Hippocampal formation (tissue), 2 donors: ENCODE measurements around the gene PATJ.
"Not testable (repeated sequence)": the region's sequence is repeated elsewhere in the genome, so short reads cannot be mapped to it uniquely, and the experiment has no call there.

Source experiments
- DNase-seq, 2 donors: peaks; one replicate each; lab custom pipeline; 2025; lab: John Stamatoyannopoulos, UW

Gene PATJ

GRCh38 chr1:62209931-62210595 lies 467.8 kb downstream of the PATJ start:
- DNase-seq, result no peak

GRCh38 chr1:62210960-62211359 lies 468.7 kb downstream of the PATJ start:
- no peak for DNase-seq

GRCh38 chr1:62212411-62212810 lies 470.1 kb downstream of the PATJ start:
- DNase-seq, result no peak

- DNase-seq, result no peak
These were observed 471.0 kb downstream of the PATJ start for GRCh38 chr1:62213075-62213914.

- no peak for DNase-seq
These were observed 476.3 kb downstream of the PATJ start for GRCh38 chr1:62218604-62219003.

GRCh38 chr1:62220456-62220855 lies 478.2 kb downstream of the PATJ start:
- DNase-seq, result not testable (repeated sequence)

- DNase-seq, result no peak
These were observed 478.9 kb downstream of the PATJ start for GRCh38 chr1:62221171-62221570.

GRCh38 chr1:62222321-62222720 lies 480.0 kb downstream of the PATJ start:
- no peak for DNase-seq

GRCh38 chr1:62224182-62224581 lies 481.9 kb downstream of the PATJ start:
- no peak for DNase-seq

GRCh38 chr1:62227496-62227895 lies 485.2 kb downstream of the PATJ start:
- DNase-seq, result no peak
